KMS-11 (cell line): Measurements from ENCODE around the gene C17orf50.
A peak's percentile ranks its signal among the peaks of the same experiment; 100 is the strongest.

ENCODE experiments used
- H2AFZ ChIP-seq: fragments of 200-600 bp; sonication (generic); 2 replicates; pipeline ENCODE4 v1.6.1; 2016; ENCODE audit warnings: antibody characterized with exemption, mixed run types, low read depth
- H3K27ac ChIP-seq: fragments of 200-600 bp; sonication (generic); 2 replicates; pipeline ENCODE4 v1.6.1; 2016; ENCODE audit warnings: mild to moderate bottlenecking, mixed run types
- H3K27me3 ChIP-seq: fragments of 200-600 bp; sonication (generic); 2 replicates; pipeline ENCODE4 v1.6.1; 2017; ENCODE audit warnings: mild to moderate bottlenecking, low read depth, mixed run types, moderate library complexity; ENCODE audit not compliant: insufficient read depth
- H3K36me3 ChIP-seq: fragments of 200-600 bp; sonication (generic); 2 replicates; pipeline ENCODE4 v1.6.1; 2017; ENCODE audit warnings: mild to moderate bottlenecking, mixed run types; ENCODE audit not compliant: insufficient read depth
- H3K4me1 ChIP-seq: fragments of 200-600 bp; sonication (generic); 2 replicates; pipeline ENCODE4 v1.6.1; 2016; ENCODE audit warnings: mild to moderate bottlenecking, low read depth, mixed run types; ENCODE audit not compliant: poor library complexity, severe bottlenecking
- H3K4me2 ChIP-seq: fragments of 200-600 bp; sonication (generic); 2 replicates; pipeline ENCODE4 v1.7.0; 2016; ENCODE audit warnings: mild to moderate bottlenecking, mixed run types
- H3K4me3 ChIP-seq: fragments of 200-600 bp; sonication (generic); IDR thresholded peaks from 2 replicates; pipeline ENCODE4 v1.6.1; 2017; ENCODE audit warnings: low read depth, low read length, mixed read lengths; ENCODE audit not compliant: insufficient read depth
- H3K79me2 ChIP-seq: fragments of 200-600 bp; sonication (generic); 2 replicates; pipeline ENCODE4 v1.6.1; 2016; ENCODE audit warnings: low read depth, mixed run types; ENCODE audit not compliant: insufficient read depth
- H3K9ac ChIP-seq: fragments of 200-600 bp; sonication (generic); 2 replicates; pipeline ENCODE4 v1.6.1; 2016; ENCODE audit warnings: mild to moderate bottlenecking, mixed run types
- H4K20me1 ChIP-seq: fragments of 200-600 bp; sonication (generic); 2 replicates; pipeline ENCODE4 v1.6.1; 2016; ENCODE audit warnings: mild to moderate bottlenecking, mixed run types; ENCODE audit not compliant: insufficient read depth
- TF ChIP-seq, protein P1 (sequence below): fragments of 200-600 bp; sonication (generic); conservative IDR thresholded peaks from 2 replicates; pipeline ENCODE4 v1.6.1; 2017; ENCODE audit warnings: low read depth, mild to moderate bottlenecking, antibody characterized with exemption, low read length, moderate library complexity, mixed read lengths

The C17orf50 gene

DNA sequence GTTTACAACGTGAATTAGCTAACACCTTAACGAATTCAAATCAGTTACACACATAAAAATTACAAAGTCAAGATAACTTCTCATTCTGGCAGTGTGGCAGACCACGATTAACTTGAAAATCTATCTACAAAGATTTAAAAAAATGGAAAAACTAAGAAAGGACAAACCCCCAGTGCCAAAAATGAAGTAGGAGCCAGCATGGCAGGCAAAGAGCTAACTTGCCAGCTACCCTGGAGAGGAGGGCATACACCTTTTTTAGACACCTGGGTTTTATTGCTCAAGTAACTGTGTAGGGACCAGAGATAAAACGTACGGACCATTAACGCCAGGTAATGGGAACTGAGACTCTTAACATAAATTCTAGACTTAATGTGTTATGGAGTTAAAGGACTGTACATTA lies 51.1 kb downstream of the C17orf50 start:
- peaks cover 29% of the 10 kb centered on the region for H4K20me1 ChIP-seq
- no peak overlapping the region for H3K4me3 ChIP-seq

GRCh38 chr17:35812456-35812855 lies 51.8 kb downstream of the C17orf50 start:
- Histone ChIP-seq H3K4me3 (no peak overlapping the region), H3K9ac (no peak overlapping the region), H3K4me2 (no peak overlapping the region), H2AFZ (no peak overlapping the region), H3K27ac (no peak overlapping the region), H3K79me2 (peaks cover 82% of the 10 kb centered on the region), H3K36me3 (no peaks in the 10 kb centered on the region), H3K4me1 (peaks cover 41% of the 10 kb centered on the region), H3K27me3 (no peaks in the 10 kb centered on the region), H4K20me1 (peaks cover 29% of the 10 kb centered on the region)
- TF ChIP-seq, protein P1, sequence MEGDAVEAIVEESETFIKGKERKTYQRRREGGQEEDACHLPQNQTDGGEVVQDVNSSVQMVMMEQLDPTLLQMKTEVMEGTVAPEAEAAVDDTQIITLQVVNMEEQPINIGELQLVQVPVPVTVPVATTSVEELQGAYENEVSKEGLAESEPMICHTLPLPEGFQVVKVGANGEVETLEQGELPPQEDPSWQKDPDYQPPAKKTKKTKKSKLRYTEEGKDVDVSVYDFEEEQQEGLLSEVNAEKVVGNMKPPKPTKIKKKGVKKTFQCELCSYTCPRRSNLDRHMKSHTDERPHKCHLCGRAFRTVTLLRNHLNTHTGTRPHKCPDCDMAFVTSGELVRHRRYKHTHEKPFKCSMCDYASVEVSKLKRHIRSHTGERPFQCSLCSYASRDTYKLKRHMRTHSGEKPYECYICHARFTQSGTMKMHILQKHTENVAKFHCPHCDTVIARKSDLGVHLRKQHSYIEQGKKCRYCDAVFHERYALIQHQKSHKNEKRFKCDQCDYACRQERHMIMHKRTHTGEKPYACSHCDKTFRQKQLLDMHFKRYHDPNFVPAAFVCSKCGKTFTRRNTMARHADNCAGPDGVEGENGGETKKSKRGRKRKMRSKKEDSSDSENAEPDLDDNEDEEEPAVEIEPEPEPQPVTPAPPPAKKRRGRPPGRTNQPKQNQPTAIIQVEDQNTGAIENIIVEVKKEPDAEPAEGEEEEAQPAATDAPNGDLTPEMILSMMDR = no peak

More for the DNA sequence above, 51.1 kb downstream of the C17orf50 start:
- Histone ChIP-seq H3K9ac (no peak overlapping the region), H3K79me2 (peaks cover 75% of the 10 kb centered on the region), H3K4me1 (peaks cover 41% of the 10 kb centered on the region), H3K27me3 (no peaks in the 10 kb centered on the region), H2AFZ (no peak overlapping the region), H3K36me3 (no peaks in the 10 kb centered on the region), H3K27ac (no peak overlapping the region), H3K4me2 (peak overlapping the region; percentile 92)
- TF ChIP-seq, protein P1 = no peak
